HepG2 (cell line): Measurements from ENCODE around the gene CHPF. TPM values are rescaled to one million over a fixed set of nuclear protein-coding genes. Genes with fewer than 3 reads are reported as not detected.
A peak's percentile ranks its signal among the peaks of the same experiment; 100 is the strongest.

Experiments used
- ARID5B ChIP-seq: IDR thresholded peaks from 2 replicates; pipeline ENCODE4 v1.4.0; 2020; ENCODE audit warnings: mild to moderate bottlenecking, missing genetic modification reagents
- EEA1 ChIP-seq: sonication (generic); formaldehyde crosslinking; IDR thresholded peaks from 2 replicates; pipeline ENCODE4 v1.5.1; 2020; ENCODE audit warnings: mild to moderate bottlenecking, missing genetic modification reagents, borderline replicate concordance
- NFKB2 ChIP-seq: sonication (generic); formaldehyde crosslinking; IDR thresholded peaks from 2 replicates; pipeline ENCODE4 v1.4.0; 2020; ENCODE audit warnings: missing genetic modification reagents, borderline replicate concordance
- PAXIP1 ChIP-seq: sonication (generic); formaldehyde crosslinking; conservative IDR thresholded peaks from 2 replicates; pipeline ENCODE4 v1.4.0; 2020; ENCODE audit warnings: mild to moderate bottlenecking, missing genetic modification reagents, moderate library complexity
- SALL2 ChIP-seq: sonication (generic); formaldehyde crosslinking; IDR thresholded peaks from 2 replicates; pipeline ENCODE4 v1.8.1; 2023; ENCODE audit warnings: mild to moderate bottlenecking, missing genetic modification reagents, inconsistent platforms
- SIX1 ChIP-seq: sonication (generic); formaldehyde crosslinking; IDR thresholded peaks from 2 replicates; pipeline ENCODE4 v1.4.0; 2020; ENCODE audit warnings: missing genetic modification reagents, borderline replicate concordance
- TBX2 ChIP-seq: sonication (generic); formaldehyde crosslinking; IDR thresholded peaks from 2 replicates; pipeline ENCODE4 v1.5.0; 2020; ENCODE audit warnings: missing genetic modification reagents, mild to moderate bottlenecking, borderline replicate concordance
- ZBTB33 ChIP-seq: sonication (generic); formaldehyde crosslinking; IDR thresholded peaks from 2 replicates; pipeline ENCODE4 v1.4.0; 2020; ENCODE audit warnings: missing genetic modification reagents
- ZFP37 ChIP-seq: sonication (generic); formaldehyde crosslinking; IDR thresholded peaks from 2 replicates; pipeline ENCODE4 v1.4.0; 2020; ENCODE audit warnings: missing genetic modification reagents, borderline replicate concordance
- ZNF414 ChIP-seq: sonication (generic); formaldehyde crosslinking; IDR thresholded peaks from 2 replicates; pipeline ENCODE4 v1.5.0; 2020; ENCODE audit warnings: missing genetic modification reagents
- ZNF609 ChIP-seq: sonication (generic); formaldehyde crosslinking; IDR thresholded peaks from 2 replicates; pipeline ENCODE4 v1.4.0; 2020; ENCODE audit warnings: mild to moderate bottlenecking, missing genetic modification reagents, borderline replicate concordance
- polyA plus RNA-seq, 8 experiments: library from polyadenylated mRNA; depleted of rRNA in 3 of 8; stranded (reverse) in 7 of 8; unstranded in 1 of 8; fragments of >200 nt; fragmentation: Illumina TruSeq in 4 of 8; extraction: Trizol in 4 of 8; gene quantifications; 2 replicates each; pipeline versions ENCODE4 v1.2.1 to v1.2.3, GENCODE V29; 2011 to 2016; ENCODE audit warnings: low read depth in 4 of 8, missing spikeins in 1 of 8, mixed read lengths in 1 of 8; ENCODE audit not compliant: insufficient read depth in 1 of 8
- total RNA-seq, 5 experiments: library from RNA; depleted of rRNA; stranded (reverse); fragments of >200 nt; fragmentation: Illumina TruSeq; extraction: Trizol; gene quantifications; 2 replicates each; pipeline ENCODE4 v1.2.3, GENCODE V29; 2016; ENCODE audit warnings: low read depth in 1 of 5

The CHPF gene
- total and polyA plus RNA-seq, 2 of the 13 experiments (the other 11 are each of a cell fraction or from before 2014, with no cell fraction given) = 79.6 to 111 TPM

GRCh38 chr2:219512524-219513216 lies 30.9 kb downstream of the CHPF start (continued):
- peak; percentile 27; the same call in 1 of the 2 replicates for TF ChIP-seq ZNF609
- no peak for TF ChIP-seq SIX1
- TF ChIP-seq NFKB2 (CRISPR knock-in tag) = no peak; the same call in 1 of the 2 replicates
- TF ChIP-seq SALL2 = no peak
- TF ChIP-seq PAXIP1 (CRISPR knock-in tag) = peak; percentile 77
- TF ChIP-seq EEA1 = no peak
- TF ChIP-seq ARID5B = peak; percentile 50; the same call in 1 of the 2 replicates
- TF ChIP-seq TBX2 (CRISPR knock-in tag) = peak; percentile 91
- no peak for TF ChIP-seq ZFP37 (CRISPR knock-in tag)
- no peak for TF ChIP-seq ZNF414 (CRISPR knock-in tag)
- no peak for TF ChIP-seq ZBTB33 (CRISPR knock-in tag)
